Tibial artery (tissue), 4 donors: ENCODE measurements around the gene FBN1.

ENCODE experiments used
- DNase-seq, 2 donors: peaks; one replicate each; pipeline ENCODE4 v3.0.0-alpha.2; 2019
- H3K27ac ChIP-seq, 2 donors: fragments of 200-600 bp; sonication (generic) in 1 of 2; 1 replicate in 1 of 2; 2 replicates in 1 of 2; pipeline ENCODE4 v1.5.1; 2018 to 2019; ENCODE audit warnings: mild to moderate bottlenecking in 1 of 2
- H3K27me3 ChIP-seq, 2 donors: fragments of 200-600 bp; sonication (generic) in 1 of 2; one replicate each; pipeline versions ENCODE4 v1.5.1 to v1.6.0; 2016 to 2019
- H3K36me3 ChIP-seq, 3 donors: fragments of 200-600 bp; sonication (generic) in 2 of 3; one replicate each; pipeline ENCODE4 v1.5.1; 2016 to 2019; ENCODE audit warnings: mild to moderate bottlenecking in 2 of 3
- H3K4me1 ChIP-seq, 4 donors: fragments of 200-600 bp; sonication (generic) in 2 of 4; 1 replicate in 3 of 4; 2 replicates in 1 of 4; pipeline ENCODE4 v1.5.1; 2016 to 2019
- H3K4me3 ChIP-seq, 2 donors: fragments of 200-600 bp; sonication (generic) in 1 of 2; 1 replicate in 1 of 2; 2 replicates in 1 of 2; pipeline ENCODE4 v1.5.1; 2018 to 2019; ENCODE audit warnings: mild to moderate bottlenecking in 2 of 2
- H3K9me3 ChIP-seq, 3 donors: fragments of 200-600 bp; sonication (generic) in 1 of 3; one replicate each; pipeline ENCODE4 v1.5.1; 2016 to 2019
- CTCF ChIP-seq, 2 experiments: fragments of 200-600 bp in 1 of 2; fragments of 450-650 bp in 1 of 2; IDR thresholded peaks; one replicate each; pipeline ENCODE4 v1.5.1; 2017 to 2019; ENCODE audit warnings: antibody characterized with exemption in 2 of 2, mild to moderate bottlenecking in 1 of 2, moderate library complexity in 1 of 2
- intact Hi-C: fragments of 100-400 bp; cut with DNase I; formaldehyde crosslinking; loops from one replicate; pipeline ENCODE4 v1.15.0; 2023; ENCODE audit warnings: low total_unique reads

The FBN1 gene

DNA sequence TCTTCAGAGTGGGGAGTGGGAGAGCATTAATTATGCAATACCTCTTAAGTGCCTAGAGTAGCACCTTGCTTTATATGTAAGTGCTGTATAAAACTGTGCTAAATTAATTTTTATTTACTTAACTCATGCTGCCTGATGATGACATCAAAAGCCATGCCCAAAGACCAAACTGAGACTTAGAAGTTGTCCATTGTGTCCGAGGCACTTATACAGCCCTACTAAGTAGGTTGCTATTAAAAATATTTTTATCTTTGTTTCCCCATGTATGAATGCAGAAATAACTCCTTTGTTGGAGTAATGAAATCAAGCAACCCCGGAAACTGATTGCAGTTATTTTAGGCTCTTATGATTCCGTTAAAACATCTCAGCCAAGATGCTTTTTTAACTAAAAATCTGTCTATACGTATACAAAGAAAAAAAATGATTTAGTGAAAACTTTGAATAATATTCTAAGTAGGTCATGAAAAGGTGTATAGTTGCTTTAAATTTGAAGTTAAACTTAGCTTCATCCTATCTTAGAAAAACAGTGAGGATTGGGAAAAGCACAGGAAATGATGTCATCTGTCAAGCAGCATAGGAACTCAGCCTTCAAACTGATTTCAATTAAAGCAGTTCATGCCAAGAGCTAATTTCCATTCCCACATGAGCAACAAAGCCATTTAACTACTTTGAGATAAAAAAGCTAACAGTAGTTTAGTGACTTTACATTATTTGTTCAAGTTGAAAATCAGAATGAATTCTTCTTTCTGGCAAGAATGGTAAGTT is 43.0 kb downstream of the FBN1 start:
- no peaks in the 10 kb centered on the region for H3K27me3 ChIP-seq
- peak overlapping the region in 1 of 2 donors; percentile 14 for H3K4me3 ChIP-seq
- DNase-seq, result no peak
- peak overlapping the region; percentile 43 to 48 for H3K27ac ChIP-seq
- H3K4me1 ChIP-seq, result peaks cover 0 to 43% (median 6%) of the 10 kb centered on the region in 4 donors
- H3K36me3 ChIP-seq, result peaks cover 9 to 14% (median 13%) of the 10 kb centered on the region in 3 donors
- intact Hi-C loops, result no loop called here
- H3K9me3 ChIP-seq, result no peaks in the 10 kb centered on the region
- no peak for TF ChIP-seq CTCF (IDR thresholded peaks at IDR 0.05)

DNA sequence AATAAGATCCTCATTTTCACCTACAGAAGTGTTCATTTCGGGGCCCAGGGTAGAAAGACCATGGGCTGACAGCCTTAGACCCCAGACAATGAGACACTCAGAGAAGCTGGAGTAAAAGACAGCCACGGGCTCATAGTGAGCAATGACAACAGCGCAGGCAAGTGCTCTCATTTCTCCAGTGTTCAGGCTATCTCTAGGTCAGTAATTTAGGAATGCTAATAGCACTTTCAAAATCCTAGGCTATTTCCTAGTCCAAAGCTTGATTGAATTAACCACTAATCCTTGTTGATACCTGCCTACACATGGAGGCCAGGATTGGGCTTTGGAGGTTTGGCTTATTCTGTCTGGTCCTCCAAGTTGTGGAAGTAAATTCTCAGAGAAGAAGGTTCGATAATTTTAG is 44.4 kb downstream of the FBN1 start:
- Histone ChIP-seq H3K9me3 (no peaks in the 10 kb centered on the region), H3K4me3 (no peak overlapping the region), H3K27me3 (no peaks in the 10 kb centered on the region), H3K27ac (peak overlapping the region in 1 of 2 donors; percentile 6), H3K36me3 (peaks cover 5 to 21% (median 17%) of the 10 kb centered on the region in 3 donors), H3K4me1 (peaks cover 0 to 43% (median 6%) of the 10 kb centered on the region in 4 donors)
- TF ChIP-seq CTCF (IDR thresholded peaks at IDR 0.05), result no peak
- intact Hi-C loops, result no loop called here
- DNase-seq, result no peak

DNA sequence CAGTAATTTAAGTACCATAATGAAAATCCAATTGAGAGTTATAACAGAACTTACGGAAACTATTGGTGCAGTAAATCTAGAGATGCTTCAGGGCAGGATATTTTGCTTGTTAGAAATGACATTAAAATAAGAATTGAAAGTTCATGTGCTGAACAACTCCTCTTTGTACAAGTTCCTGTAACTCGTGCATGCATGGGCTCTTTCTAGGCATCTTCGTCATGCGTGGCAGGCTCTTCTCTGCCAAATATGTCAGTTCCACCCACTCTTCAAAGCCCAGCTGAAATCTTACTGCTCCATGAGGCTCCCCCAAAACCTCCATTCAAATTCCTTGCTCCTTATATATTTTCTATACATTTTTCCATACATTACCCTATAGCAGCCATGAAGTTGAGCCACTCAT is 48.7 kb downstream of the FBN1 start:
- no peaks in the 10 kb centered on the region for H3K9me3 ChIP-seq
- H3K27ac ChIP-seq, result no peak overlapping the region
- intact Hi-C loops, result no loop called here
- H3K36me3 ChIP-seq, result peaks cover 12 to 33% (median 22%) of the 10 kb centered on the region in 3 donors
- H3K27me3 ChIP-seq, result no peaks in the 10 kb centered on the region
- no peak for TF ChIP-seq CTCF (IDR thresholded peaks at IDR 0.05)
- no peak for DNase-seq
- H3K4me3 ChIP-seq, result no peak overlapping the region
- peaks cover 0 to 10% (median 0%) of the 10 kb centered on the region in 4 donors for H3K4me1 ChIP-seq

DNA sequence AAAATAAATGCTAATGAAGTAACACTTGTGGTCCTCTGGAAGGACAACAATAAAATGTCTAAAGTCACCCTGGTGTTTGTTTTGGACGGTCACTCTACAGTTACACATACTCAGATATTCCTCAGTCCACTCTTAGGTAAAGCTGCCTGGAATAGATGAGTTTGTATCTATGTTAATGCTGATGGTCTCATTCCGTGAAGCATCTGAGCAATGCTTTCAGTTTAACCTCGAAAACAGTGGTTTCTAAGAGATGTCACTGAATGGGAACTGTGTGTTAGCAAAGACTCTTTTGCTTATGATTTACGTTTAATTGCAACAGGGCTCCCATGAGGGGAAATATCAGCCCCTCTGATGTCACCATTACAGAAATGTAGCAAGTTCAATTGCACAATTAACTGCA is 49.1 kb downstream of the FBN1 start:
- peaks cover 0 to 6% (median 0%) of the 10 kb centered on the region in 4 donors for H3K4me1 ChIP-seq
- no peak overlapping the region for H3K27ac ChIP-seq
- no peak for TF ChIP-seq CTCF (IDR thresholded peaks at IDR 0.05)
- H3K4me3 ChIP-seq, result no peak overlapping the region
- no peak for DNase-seq
- intact Hi-C loops, result no loop called here
- peaks cover 12 to 33% (median 22%) of the 10 kb centered on the region in 3 donors for H3K36me3 ChIP-seq
- no peaks in the 10 kb centered on the region for H3K9me3 ChIP-seq
- H3K27me3 ChIP-seq, result no peaks in the 10 kb centered on the region

DNA sequence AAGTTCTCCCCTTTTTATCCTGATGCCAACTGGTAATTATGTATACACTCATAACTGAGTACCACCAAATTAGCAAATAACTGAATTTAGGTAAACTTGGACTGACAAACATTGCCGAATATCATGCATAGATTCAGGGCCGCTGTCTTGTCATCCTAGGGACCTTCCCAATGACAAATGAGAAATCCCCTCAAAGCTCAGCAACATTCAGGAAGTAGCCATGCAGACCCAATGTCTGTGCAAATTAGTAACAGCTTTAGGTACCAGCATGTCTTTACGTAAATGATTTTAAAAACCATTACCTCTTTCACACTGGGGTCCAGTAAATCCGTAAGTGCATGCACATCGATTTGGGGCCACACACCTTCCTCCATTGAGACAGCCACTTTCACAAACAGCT is 49.5 kb downstream of the FBN1 start:
- no peak overlapping the region for H3K27ac ChIP-seq
- peaks cover 12 to 33% (median 22%) of the 10 kb centered on the region in 3 donors for H3K36me3 ChIP-seq
- H3K4me1 ChIP-seq, result peaks cover 0 to 3% (median 0%) of the 10 kb centered on the region in 4 donors
- H3K4me3 ChIP-seq, result no peak overlapping the region
- TF ChIP-seq CTCF (IDR thresholded peaks at IDR 0.05), result no peak
- DNase-seq, result no peak
- intact Hi-C loops, result no loop called here
- no peaks in the 10 kb centered on the region for H3K9me3 ChIP-seq
- no peaks in the 10 kb centered on the region for H3K27me3 ChIP-seq
